AG08395 (cell line): Measurements from ENCODE around the gene TM4SF5.
"Not testable (repeated sequence)": the region's sequence is repeated elsewhere in the genome, so short reads cannot be mapped to it uniquely, and the experiment has no call there.

Experiments
- DNase-seq: peaks from one replicate; pipeline ENCODE4 v3.0.0; 2012; ENCODE audit warnings: mixed read lengths, low spot score

Gene TM4SF5

DNA sequence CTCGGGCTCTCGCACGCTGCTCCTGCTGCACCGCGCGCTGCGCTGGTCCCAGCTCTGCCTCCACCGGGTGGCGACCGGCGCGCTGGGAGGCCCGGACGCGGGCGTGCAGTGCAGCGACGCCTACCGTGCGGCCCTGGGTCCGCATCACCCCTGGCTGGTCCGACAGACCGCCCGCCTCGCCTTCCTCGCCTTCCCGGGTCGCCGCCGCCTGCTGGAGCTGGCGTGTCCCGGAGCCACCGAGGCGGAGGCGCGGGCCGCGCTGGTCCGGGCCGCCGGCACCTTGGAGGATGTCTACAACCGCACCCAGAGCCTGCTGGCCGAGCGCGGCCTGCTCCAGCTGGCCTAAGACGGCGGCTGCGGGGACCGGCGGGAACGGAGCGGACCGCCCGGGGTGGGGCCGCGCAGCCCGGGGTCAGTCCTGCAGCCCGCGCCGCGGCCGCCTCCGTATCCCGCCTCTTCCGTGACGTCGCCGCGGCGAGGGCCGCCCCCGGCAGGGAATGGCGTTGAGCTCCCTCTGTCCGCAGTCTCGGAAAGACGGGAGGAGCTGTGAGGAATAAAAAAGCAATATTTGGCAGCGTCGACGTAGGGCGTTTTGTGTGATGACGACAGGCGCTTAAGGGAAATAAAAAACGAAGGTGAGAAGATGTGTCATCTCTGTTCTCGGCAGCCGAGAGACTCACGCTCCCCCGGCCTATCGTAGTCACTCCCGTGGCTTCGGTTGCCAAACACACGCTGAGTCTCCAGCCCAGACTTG, 18.4 kb downstream of the TM4SF5 start:
- peak; percentile 93 for DNase-seq

DNA sequence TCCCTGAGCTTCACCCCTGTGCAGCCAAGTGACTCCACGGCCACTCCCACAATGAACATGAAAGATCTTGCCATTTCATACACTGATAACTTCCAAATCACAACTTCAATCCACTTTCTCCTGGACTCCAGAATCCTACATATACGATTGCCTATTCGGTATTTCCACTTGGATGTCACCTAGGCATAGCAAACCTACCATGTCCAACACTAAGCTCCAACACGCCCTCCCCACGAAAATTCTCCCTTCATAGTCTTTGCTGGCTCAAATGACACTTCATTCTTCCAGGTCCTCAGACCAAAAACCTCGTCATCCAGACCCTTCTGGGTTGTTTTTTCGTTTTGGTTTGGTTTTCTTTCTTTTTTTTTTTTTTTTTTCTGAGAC, 19.0 kb downstream of the TM4SF5 start:
- no peak for DNase-seq

DNA sequence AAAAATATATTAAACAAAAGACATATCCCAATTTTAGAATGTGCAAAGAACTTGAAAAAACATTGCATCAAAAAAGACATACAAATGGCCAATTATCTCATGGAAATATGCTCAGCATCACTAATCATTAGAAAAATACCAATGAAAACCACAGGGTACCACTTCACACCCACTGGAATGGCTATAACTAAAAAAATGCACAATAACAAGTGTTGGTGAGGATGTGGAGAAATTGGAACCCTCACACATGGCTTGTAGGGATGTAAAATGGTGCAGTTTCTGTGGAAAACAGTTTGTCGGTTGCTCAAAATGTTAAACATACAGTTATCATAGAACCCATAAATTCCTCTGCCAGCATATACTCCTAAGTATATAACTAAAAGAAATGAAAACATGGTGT, 23.5 kb downstream of the TM4SF5 start:
- DNase-seq, result no peak

DNA sequence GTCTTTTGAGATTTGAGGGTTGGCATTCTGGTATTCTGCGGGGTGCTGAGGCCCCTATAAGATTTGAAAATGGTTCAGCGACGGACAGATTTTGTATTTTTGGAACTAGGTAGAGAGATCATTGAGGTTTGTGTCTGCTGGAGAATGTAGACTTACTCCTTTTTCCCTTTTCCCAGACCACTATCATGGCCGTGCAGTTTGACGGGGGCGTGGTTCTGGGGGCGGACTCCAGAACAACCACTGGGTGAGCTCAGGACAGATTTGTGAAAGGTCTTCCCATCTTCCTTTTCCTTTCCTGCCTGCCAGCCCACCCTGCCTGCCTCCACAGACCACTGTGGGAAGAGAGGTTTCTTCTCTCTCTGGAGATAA, 24.9 kb downstream of the TM4SF5 start:
- peak; percentile 68 for DNase-seq

DNA sequence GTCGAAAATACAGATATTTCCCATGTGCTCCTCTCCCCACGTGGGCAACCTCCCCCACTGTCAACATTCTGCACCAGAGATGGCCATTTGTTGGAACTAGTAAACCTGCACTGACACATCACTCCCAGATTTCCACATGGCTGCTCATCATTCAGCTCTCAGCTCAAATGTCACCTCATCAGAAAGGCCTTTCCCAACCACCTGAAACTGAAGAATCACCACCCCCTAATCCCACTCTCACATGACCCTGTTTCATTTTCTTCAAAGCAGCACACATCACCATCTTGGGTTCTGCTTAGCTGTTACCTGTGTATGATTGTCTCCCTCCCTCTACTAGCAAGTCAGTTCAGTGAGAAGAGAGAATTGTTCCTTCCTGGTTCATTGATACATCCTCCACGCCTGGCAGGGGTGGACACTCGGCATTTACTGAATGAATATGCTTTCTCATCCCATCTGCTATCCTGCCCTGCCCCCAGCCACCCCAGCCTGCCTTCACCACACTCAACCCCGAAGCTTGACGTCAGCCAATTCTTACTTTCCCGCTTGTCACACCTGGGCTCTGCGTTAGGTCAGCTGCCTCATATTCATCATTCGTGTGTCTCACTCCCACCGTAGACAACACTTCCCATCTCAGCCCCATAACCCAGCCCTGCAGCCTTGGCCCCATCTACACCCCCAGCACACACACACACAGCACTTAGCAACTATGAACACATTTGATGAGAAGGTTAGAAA, 28.9 kb downstream of the TM4SF5 start:
- no peak for DNase-seq

DNA sequence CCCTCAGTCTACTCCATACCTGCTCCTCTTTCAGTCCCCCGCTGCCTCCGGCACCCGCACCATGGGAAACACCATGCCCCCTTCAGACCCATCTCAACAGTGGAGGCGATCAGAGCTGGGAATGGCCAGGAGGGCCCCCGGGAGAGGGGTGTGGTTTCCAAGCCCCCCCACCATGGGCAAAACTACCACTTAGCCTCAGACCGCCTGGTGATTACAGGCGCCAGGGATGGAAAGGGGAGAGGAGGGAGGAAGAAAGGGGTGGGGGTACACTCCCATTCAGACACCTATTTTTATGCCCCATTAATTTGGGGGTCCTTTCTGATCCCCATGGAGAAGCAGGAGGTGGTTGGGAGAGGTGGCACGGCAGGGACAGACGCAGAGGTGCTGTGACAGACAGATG, 30.5 kb downstream of the TM4SF5 start, which contains the start of gene C17orf114:
C17orf114 (minus strand) TSS at position 101 of the 400 bp plus-strand sequence.
- DNase-seq, result no peak

DNA sequence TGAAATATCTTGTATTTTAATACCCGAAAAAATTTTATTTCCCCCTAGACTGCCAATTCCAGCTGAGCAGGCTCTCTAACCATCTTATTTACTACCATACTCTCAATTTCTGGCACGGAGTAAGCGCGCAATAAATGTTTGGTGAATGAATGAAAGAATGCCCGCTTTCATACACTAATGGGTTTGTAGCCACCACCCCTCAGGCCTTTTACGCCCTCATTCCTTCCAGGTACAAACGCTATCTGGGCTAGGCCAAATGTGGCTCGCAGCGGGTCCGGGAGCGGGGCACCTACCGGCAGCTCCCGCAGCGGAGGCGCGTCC, 34.7 kb downstream of the TM4SF5 start:
- no peak for DNase-seq

DNA sequence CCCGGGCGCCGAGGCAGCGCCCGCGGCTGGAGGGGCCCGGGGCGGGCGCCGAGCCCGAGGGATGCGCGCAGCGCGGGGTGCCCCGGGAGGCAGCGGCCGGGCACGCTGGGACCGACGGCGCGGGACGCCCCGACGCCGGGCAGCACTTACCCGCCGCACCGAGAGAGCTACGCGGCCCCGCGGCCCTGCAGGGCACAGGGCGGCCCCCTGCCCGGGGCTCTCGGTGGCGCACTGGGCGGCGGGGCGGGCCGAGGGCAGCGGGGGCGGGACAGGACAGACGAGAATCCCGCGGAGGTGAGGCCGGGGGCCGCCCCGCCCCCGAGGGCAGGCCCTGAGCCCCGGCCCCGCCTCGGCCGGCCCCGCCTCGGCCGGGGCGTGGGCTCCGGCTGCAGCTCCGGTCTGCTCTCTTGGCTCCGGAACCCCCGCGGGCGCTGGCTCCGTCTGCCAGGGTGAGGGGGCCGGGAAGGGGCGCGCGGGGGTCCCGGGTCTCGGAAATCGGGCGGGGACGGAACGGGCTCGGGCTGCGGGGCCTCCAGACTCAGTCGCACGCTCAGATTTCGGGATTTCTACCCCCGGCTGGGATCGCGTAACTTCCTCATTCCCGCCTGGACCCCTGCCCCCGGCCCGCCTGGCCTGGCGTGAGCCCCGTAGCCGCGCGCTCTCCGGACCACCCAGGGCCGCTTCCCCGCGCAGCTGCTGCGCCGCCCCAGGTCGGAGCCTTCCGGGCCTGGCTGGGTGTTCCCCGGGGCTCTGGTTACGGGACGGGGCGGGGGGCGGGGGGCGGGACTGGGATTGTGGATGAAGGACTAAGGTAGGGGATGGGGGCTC, 35.3 kb downstream of the TM4SF5 start, which contains the start of gene PLD2:
PLD2 (plus strand) TSS at position 376 of the 828 bp plus-strand sequence. CDS start 621 bp downstream, outside the sequence.
- peak; percentile 98 for DNase-seq

DNA sequence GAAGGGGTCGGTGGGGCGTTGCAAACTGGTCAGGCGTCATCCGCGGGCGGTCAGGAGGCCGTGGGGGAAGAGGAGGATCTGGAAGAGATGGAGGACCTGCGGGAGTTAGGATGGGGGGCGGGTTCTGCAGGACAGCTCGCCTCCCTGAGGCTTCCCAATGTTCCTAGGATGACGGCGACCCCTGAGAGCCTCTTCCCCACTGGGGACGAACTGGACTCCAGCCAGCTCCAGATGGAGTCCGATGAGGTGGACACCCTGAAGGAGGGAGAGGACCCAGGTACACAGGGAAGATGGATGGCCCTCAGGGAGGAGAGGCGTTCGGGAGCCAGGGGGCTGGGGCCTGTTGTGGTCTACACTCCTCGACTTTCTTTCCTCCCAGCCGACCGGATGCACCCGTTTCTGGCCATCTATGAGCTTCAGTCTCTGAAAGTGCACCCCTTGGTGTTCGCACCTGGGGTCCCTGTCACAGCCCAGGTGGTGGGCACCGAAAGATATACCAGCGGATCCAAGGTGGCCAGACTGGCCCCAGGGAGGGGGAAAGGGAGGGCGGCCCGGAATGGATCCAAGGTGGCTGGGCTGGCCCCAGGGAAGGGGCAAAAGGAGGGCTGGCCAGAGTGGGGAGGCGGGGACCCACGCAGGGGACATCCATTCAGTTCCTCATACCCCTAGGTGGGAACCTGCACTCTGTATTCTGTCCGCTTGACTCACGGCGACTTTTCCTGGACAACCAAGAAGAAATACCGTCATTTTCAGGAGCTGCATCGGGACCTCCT, 36.1 kb downstream of the TM4SF5 start:
- peak; percentile 41 for DNase-seq

DNA sequence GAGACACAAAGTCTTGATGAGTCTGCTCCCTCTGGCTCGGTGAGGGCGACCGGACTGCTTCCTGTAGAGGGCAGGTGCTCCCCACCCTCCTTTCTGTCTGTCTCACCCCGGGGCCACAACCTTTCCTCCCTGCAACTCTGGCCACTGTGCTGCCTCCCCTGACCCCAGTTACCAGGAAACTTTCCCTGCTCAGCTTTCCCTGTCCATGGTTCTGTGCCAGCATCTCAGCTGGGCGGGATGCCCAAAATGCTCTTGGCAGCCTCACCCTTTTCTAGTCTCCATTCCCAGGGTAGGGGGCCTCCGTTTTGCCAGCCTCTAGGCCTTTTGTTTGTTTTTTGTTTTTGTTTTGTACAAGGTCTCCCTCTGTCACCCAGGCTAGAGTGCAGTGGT, 36.7 kb downstream of the TM4SF5 start:
- DNase-seq, result no peak

DNA sequence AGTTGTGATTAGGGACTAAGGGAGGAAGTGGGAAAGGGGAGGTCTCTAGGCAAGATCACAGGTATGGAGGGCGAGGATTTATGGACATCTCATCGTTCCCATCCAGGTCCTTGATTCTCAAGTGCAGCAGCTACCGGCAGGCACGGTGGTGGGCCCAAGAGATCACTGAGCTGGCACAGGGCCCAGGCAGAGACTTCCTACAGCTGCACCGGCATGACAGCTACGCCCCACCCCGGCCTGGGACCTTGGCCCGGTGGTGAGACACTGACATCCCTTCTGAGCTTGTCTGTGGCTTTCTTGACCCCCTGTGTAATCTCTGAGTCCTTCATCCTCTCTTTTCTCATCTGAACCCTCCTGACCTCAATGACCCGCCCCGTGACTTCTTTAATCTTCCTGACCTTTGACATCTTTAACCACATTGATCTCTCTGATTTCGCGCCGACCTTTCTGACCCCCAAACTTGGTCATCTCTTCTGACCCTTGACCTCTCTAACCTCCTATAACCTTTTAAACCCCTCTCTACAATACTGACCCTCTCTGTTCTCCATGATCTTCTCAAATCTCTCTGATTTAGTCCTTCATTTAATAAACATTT, 39.1 kb downstream of the TM4SF5 start:
- no peak for DNase-seq

DNA sequence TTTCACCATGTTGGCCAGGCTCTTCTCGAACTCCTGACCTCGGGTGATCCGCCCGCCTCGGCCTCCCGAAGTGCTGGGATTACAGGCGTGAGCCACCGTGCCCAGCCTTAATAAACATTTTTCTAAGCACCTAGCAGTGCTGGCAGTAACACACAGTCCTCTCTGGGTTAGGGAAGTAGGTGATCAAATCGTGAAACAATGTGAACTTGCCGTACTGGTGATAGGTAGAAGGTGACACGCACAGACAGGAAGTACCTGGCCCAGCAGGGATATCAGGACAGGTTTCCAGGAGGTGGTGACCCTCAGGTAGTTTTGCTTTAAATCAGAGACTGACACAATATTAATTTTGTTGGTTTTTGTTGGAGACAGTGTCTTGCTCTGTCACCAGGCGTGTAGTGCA, 39.8 kb downstream of the TM4SF5 start:
- DNase-seq, result no peak

DNA sequence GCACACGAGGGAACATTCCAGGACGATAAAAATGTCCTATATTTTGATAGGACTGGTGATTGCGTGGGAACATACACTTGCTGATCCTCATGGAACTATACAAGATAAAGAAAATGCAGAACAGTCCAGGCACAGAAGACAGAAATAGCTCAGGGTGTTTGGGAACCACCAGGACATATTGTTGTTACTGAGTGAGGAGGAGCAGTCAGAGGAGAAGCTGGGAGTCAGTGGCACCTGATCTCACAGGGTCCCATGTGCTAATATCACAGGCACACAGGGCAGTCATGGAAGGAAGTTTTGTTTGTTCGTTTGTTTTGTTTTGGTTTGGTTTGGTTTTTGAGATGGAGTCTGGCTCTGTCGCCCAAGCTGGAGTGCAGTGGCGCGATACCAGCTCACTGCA, 41.0 kb downstream of the TM4SF5 start:
- DNase-seq, result no peak

DNA sequence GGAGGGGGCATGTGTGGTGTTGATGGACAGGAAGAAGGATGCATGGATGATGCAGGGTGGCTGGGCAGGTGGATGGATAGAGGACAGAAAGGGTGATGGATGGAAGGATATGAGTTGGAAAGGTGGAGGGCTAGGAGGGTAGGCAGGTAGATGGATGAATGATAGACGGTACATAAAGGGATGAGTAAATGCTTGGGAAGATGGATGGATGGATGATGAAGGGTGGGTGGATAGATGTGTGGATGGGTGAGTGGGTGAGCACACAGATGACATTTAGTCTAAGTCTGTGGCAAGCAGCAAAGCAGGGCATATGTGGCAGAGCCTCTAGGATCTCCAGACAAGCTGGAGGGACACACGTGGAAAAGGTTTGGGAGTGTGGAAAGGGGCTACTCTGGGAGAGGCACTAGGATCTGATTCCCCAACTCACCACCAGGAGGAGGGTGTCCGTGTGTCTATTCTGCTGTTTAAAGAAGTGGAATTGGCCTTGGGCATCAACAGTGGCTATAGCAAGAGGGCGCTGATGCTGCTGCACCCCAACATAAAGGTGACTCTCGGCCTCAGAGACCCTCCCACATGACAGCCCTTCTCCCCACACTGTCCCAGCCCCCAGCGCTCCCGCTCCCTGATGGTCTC, 43.5 kb downstream of the TM4SF5 start:
- no peak for DNase-seq

DNA sequence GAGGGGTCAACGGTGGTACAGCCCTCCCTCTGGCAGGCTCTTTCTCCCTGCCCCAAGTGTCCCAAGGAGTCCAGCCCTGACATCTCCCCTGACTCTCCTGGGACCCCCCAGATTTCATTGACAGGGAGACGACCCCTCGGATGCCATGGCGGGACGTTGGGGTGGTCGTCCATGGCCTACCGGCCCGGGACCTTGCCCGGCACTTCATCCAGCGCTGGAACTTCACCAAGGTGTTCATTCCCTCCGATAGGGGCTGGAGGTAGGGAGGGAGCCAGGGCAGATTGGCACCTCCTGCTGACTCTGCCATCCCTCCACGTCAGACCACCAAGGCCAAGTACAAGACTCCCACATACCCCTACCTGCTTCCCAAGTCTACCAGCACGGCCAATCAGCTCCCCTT, 45.1 kb downstream of the TM4SF5 start:
- DNase-seq, result no peak

DNA sequence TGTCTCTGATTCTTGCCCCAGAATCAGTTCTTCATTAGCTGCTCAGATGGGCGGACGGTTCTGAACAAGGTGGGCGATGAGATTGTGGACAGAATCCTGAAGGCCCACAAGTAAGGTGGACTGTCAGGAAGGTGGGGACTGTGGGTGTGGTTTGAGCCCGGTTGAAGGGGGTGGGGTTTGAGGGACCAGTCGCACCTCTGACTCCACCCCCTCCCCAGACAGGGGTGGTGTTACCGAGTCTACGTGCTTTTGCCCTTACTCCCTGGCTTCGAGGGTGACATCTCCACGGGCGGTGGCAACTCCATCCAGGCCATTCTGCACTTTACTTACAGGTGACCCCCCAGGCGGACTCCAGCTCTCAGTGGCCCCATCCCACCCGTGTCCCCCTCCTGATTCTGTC, 46.6 kb downstream of the TM4SF5 start:
- DNase-seq, result no peak

DNA sequence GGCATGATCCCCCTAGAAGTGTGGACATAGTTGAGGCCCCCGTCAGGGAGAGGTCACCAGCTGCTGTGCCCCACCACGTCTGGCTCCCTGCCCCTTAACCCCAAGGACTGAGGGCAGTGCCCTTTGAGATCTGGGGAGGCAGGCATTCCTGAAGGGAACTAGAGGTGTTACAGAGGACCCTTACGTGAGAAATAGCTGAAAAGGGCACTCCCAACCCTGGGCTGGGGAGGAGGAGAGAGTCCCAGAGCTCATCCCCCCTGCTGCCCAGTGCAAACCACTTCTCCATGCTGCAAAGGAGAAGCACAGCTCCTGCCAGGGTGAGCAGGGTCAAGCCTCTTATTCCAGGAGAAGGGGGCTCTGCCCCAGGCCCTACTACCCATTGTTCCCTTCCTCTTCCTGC, 51.1 kb downstream of the TM4SF5 start:
- no peak for DNase-seq

DNA sequence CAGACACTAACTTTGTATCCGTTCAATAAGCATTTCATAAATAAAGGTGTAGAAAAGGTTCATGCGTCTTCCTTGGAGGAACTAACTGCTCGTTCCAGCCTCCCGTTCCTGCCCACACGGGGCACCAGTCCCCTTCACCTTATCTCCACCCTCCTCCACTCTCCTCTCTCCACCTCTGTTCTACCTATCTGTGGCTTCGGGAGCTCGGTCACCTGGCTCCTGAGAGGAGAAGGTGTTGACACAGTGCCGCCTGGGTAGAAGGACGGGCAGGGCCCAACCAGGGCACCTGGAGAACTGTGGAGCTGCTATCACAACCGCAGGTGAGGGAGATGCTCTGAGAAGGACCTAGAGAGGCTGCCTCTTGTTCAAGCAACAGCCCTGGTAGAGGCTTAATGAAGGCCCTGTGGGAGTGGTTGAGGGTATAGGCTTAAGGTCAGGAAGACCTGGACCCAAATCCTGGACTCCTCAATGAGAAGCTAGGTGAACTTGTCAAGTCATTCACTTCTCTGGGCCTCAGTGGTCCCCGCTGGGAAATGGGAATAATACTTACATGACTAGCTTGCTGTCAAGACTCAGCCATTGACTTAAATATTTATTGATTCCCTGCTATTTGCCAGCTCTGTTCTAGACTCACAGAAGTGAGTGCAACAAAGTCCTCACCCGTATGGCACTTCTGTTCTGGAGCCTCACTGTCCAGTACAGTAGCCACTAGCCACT, 51.8 kb downstream of the TM4SF5 start:
- DNase-seq, result no peak

DNA sequence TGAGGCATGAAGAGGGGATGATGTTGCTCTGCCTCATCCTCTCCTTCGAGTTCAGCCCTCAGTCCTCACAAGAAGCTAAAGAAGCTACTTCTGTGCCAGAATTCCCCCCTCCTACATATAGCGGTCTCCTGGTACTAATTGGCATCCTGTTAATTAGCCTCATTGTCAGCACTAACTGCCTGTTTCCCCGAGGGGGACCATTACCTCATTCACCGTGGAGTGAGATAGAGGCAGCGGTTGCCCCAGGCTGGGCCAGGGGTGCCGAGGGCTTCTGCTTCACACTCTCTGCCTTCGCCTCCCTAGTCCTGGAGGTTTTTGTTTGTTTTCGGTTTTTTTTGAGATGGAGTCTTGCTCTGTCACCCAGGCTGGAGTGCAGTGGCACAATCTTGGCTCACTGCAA, 55.7 kb downstream of the TM4SF5 start:
- no peak for DNase-seq

DNA sequence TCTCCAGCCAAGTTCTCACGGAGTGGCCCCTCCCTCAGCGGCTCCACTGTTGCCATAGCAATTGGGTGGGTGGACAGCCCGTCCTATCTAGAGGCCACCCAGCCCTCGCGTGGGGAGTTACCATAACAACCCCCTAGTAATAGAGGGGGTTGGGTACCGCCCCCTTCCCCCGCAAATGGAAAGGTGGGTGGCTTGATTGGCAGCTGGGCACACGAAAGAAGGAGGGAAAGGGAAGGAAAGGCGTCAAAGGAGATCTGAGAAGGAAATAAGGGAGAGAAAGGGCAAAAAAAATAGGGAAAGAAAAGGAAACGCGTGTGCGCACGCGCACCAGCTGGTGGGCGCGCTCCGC, 61.1 kb downstream of the TM4SF5 start:
- not testable (repeated sequence) for DNase-seq
